Heart right ventricle (tissue), 16 donors: Measurements from ENCODE around the gene CCR3. TPM values are rescaled to one million over a fixed set of nuclear protein-coding genes. Genes with fewer than 3 reads are reported as not detected.

Experiments used
- ATAC-seq, 8 donors: fragments of 200-7000 bp; cut with Tn5 transposase; one replicate each; pipeline ENCODE4 v1.9.1; 2020; ENCODE audit warnings: mild to moderate bottlenecking in 8 of 8, moderate library complexity in 8 of 8, moderate number of reproducible peaks in 1 of 8
- DNase-seq, 2 donors: peaks; one replicate each; pipeline ENCODE4 v3.0.0-alpha.2; 2020
- H3K27ac ChIP-seq, 10 donors: fragments of 200-600 bp; sonication (generic) in 2 of 10; one replicate each; pipeline versions ENCODE4 v1.5.0 to v1.8.0; 2020 to 2022; ENCODE audit warnings: mild to moderate bottlenecking in 3 of 10
- H3K27me3 ChIP-seq, 7 donors: fragments of 200-600 bp; one replicate each; pipeline ENCODE4 v1.8.0; 2021 to 2022; ENCODE audit warnings: mild to moderate bottlenecking in 2 of 7
- H3K36me3 ChIP-seq, 9 donors: fragments of 200-600 bp; sonication (generic) in 1 of 9; one replicate each; pipeline versions ENCODE4 v1.5.0 to v1.8.0; 2020 to 2022; ENCODE audit warnings: mild to moderate bottlenecking in 2 of 9
- H3K4me1 ChIP-seq, 9 donors: fragments of 200-600 bp; sonication (generic) in 1 of 9; one replicate each; pipeline versions ENCODE4 v1.5.0 to v1.8.0; 2020 to 2022; ENCODE audit warnings: mild to moderate bottlenecking in 4 of 9
- H3K4me3 ChIP-seq, 10 donors: fragments of 200-600 bp; sonication (generic) in 2 of 10; one replicate each; pipeline versions ENCODE4 v1.5.0 to v1.8.0; 2020 to 2022; ENCODE audit warnings: mild to moderate bottlenecking in 7 of 10, moderate library complexity in 2 of 10
- H3K9me3 ChIP-seq, 11 donors: fragments of 200-600 bp in 10 of 11; sonication (generic) in 2 of 11; one replicate each; pipeline versions ENCODE4 v1.5.0 to v1.8.0; 2013 to 2022; ENCODE audit warnings: mild to moderate bottlenecking in 2 of 11, control low read depth in 1 of 11, moderate library complexity in 1 of 11
- WGBS, 2 donors: extraction: QIAGEN DNeasy Blood & Tissue Kit; methylation state at CpG; one replicate each; pipeline ENCODE4 v1.1.7; 2013; ENCODE audit warnings: inconsistent platforms in 1 of 2; 5-methylcytosine and 5-hydroxymethylcytosine counted together
- intact Hi-C, 10 donors: fragments of 100-400 bp; cut with DNase I; formaldehyde crosslinking; loops; one replicate each; pipeline versions ENCODE4 v1.11.1 to v1.14.2; 2022
- polyA plus RNA-seq, 2 donors: library from polyadenylated mRNA; stranded (reverse); fragments of 200-250 nt; gene quantifications; one replicate each; pipeline ENCODE4 v1.2.3, GENCODE V29; 2013
- total RNA-seq, 10 donors: library from RNA; stranded (reverse); fragmentation: NEBNext Ultra II Directional in 3 of 10; extraction: Animal tissue kit (Norgen Biotek cat#: 25700) in 3 of 10; gene quantifications; one replicate each; pipeline versions ENCODE4 v1.2.1 to v1.2.4, GENCODE V29; 2021 to 2023
- TF ChIP-seq, protein P1 (sequence below), 9 donors: fragments of 200-600 bp; sonication (generic) in 2 of 9; IDR thresholded peaks; one replicate each; pipeline versions ENCODE4 v1.5.0 to v1.8.0; 2021 to 2022; ENCODE audit warnings: antibody characterized with exemption in 9 of 9, mild to moderate bottlenecking in 5 of 9, moderate library complexity in 1 of 9
- donor health status: Arrhythmogenic right ventricular cardiomyopathy.
- donor health status: ischemic (EF 13 %, LVEDD 7.1; RV severe dilation, severe dysfunction).
- donor health status: healthy with polysubstance abuse.
- donor health status: DM: no; HTN: yes; CAD: no.
- donor health status: DM: no; HTN: no; CAD: no.
- donor health status: ischemic (EF 25% LVEDD 6.9; RV normal size, moderate dysfunction).
- donor health status: ischemic (EF 25% LVEDD 5.7; RV mildly dilated, moderate dysfunction).
- donor health status: healthy.
- donor health status: DM: yes; HTN: yes; CAD: no.
- donor health status: Ischemic cardiomyopathy.
- donor health status: ischemic (EF 35%, LVEDD 5.7; RV mildly dilated, moderate dysfunction).
- donor health status: nonischemic (EF 11% LVEDD 7.7; RV severe dilation, severe dysfunction).
- donor health status: DM: yes; HTN: yes; CAD: no.
- donor health status: PGD.
- donor health status: ischemic (EF 29% LVEDD 5.4; RV normal size, mild dysfunction).
- donor health status: nonischemic (EF 23%, LVEDD 6.1; RV moderate dilation, normal function).

CCR3 gene
- total and polyA plus RNA-seq, 12 donors: 0.61 to 0.67 TPM; not detected in 10

DNA sequence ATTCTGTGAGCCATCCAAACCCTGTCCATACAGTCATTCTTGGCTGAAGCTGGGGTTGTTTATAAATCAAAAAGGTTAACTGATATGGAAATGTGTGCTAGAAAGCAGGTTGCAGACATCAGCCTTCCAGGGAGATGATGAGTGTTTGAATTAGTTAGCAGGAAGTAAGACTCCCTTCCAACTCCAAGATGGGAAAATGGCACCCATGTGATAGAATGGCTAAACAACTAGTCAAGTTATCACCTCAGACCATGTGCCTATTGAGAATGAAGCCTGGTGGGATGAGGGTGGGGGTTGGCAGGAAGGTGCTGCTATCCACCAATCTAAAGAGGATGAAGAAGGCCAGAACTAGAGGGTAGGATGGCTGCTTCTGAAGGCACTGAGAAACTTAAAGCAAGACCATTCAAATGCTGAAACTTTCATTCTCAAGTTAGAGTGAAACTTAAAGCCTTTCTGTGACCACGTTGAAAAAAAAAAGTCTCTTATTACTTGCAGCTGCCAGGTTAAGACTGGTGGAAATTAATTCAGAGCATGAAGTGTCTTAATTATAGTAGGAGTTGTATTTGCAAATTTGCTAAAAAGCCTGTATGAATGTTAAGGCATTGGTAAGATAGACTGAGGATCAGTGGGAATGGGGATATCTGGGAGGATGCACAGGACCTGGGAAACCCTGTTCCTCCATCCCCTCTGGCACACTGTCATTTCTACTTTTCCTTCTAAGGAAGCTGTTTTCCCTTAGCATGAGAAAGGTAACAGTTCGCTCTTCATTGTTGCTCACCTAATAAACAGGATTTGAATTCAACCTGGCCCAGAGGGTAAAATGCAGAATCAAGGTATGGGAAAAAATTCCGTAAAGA lies 36.8 kb downstream of the CCR3 start:
- H3K27ac ChIP-seq: peak overlapping the region in 1 of 10 donors; percentile 34
- ATAC-seq: no peak
- intact Hi-C loops: loop anchor here in 5 of 10 donors (5.0 to 10.0 kb wide), 6 partner anchors 86 to 166 kb away; partner anchors contain the start of gene CCR5 (in 1 of the 5)
- no peak overlapping the region for H3K4me3 ChIP-seq
- H3K4me1 ChIP-seq: peaks cover 0 to 33% (median 0%) of the 10 kb centered on the region in 9 donors
- WGBS, 2 donors: 95 to 99% methylated on average over 3 of the region's 3 CpGs
- DNase-seq: no peak
- peaks cover 0 to 12% (median 0%) of the 10 kb centered on the region in 11 donors for H3K9me3 ChIP-seq
- peaks cover 0 to 6% (median 0%) of the 10 kb centered on the region in 7 donors for H3K27me3 ChIP-seq
- H3K36me3 ChIP-seq: no peaks in the 10 kb centered on the region
- TF ChIP-seq, protein P1, sequence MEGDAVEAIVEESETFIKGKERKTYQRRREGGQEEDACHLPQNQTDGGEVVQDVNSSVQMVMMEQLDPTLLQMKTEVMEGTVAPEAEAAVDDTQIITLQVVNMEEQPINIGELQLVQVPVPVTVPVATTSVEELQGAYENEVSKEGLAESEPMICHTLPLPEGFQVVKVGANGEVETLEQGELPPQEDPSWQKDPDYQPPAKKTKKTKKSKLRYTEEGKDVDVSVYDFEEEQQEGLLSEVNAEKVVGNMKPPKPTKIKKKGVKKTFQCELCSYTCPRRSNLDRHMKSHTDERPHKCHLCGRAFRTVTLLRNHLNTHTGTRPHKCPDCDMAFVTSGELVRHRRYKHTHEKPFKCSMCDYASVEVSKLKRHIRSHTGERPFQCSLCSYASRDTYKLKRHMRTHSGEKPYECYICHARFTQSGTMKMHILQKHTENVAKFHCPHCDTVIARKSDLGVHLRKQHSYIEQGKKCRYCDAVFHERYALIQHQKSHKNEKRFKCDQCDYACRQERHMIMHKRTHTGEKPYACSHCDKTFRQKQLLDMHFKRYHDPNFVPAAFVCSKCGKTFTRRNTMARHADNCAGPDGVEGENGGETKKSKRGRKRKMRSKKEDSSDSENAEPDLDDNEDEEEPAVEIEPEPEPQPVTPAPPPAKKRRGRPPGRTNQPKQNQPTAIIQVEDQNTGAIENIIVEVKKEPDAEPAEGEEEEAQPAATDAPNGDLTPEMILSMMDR (IDR thresholded peaks at IDR 0.05): no peak

DNA sequence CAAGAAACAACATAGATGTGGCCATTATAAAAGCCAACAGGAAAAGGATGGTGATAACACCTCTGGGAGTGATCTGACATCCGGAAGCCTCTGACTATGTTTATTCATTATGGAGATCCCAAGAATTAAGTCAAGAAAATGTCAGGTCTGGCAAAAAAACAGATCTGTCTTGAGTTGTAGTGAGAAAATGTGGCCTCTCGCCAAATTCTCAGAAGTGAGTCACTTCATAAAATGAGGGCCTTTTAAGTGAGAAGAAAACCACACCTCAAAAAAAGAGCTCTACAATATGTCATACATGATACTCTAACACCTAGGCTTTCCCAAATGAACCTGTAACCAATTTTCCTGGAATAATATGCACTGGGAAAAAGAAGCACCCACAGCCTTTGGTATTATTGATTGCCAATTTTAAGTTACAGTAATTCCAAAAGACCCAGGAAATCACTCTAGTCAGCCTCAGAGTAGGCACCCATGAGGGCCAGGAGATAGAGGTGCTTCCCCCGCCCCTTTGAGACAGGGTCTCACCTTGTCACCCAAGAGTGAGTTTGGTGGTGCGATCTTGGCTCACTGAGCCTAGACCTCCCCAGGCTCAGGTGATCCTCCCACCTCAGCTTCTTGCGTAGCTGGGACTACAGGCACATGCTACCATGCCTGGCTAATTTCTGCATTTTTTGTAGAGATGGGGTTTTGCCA lies 38.0 kb downstream of the CCR3 start:
- 83 to 90% methylated on average over 5 of the region's 5 CpGs for WGBS, 2 donors
- DNase-seq: no peak
- intact Hi-C loops: loop anchor here in 3 of 10 donors (5.0 to 10.0 kb wide), 3 partner anchors 87 to 155 kb away; no protein-coding TSS in a partner anchor
- peaks cover 0 to 45% (median 0%) of the 10 kb centered on the region in 9 donors for H3K4me1 ChIP-seq
- peak in 1 of 8 donors; percentile 11 for ATAC-seq
- no peak overlapping the region for H3K4me3 ChIP-seq
- peaks cover 0 to 6% (median 0%) of the 10 kb centered on the region in 7 donors for H3K27me3 ChIP-seq
- TF ChIP-seq, protein P1 (IDR thresholded peaks at IDR 0.05): no peak
- H3K9me3 ChIP-seq: peaks cover 0 to 12% (median 0%) of the 10 kb centered on the region in 11 donors
- no peaks in the 10 kb centered on the region for H3K36me3 ChIP-seq
- peak overlapping the region in 1 of 10 donors; percentile 73 for H3K27ac ChIP-seq

DNA sequence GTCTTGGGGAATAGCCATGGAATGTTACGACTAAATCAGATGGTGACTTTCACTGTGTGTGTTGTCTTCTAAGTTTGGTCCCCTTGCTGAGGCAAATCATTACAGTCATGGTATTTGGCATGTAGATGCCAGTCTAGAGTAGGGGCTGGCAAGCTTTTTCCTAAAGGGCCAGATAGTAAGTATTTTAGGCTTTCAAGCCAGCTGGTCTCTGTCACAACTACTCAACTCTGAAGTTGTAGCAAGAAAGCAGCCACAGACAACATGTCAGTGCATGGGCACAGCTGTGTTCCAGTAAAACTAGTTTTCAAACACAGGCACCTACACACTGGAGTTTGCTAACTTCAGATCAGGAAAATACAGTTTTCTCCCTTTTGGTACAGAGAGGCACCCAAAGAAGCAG lies 39.3 kb downstream of the CCR3 start:
- Histone ChIP-seq H3K36me3 (no peaks in the 10 kb centered on the region), H3K27me3 (no peaks in the 10 kb centered on the region), H3K4me3 (no peak overlapping the region), H3K9me3 (peaks cover 0 to 12% (median 0%) of the 10 kb centered on the region in 11 donors), H3K4me1 (peaks cover 0 to 49% (median 0%) of the 10 kb centered on the region in 9 donors), H3K27ac (peak overlapping the region in 1 of 10 donors; percentile 20)
- no peak for ATAC-seq
- 76 to 86% methylated on average over 1 of the region's 1 CpG for WGBS, 2 donors
- DNase-seq: no peak
- TF ChIP-seq, protein P1 (IDR thresholded peaks at IDR 0.05): no peak
- intact Hi-C loops: loop anchor here in 3 of 10 donors (5.0 to 10.0 kb wide), 3 partner anchors 86 to 153 kb away; no protein-coding TSS in a partner anchor

- H3K36me3 ChIP-seq: no peaks in the 10 kb centered on the region
- DNase-seq (no peak), ATAC-seq (no peak)
- intact Hi-C loops: loop anchor here in 3 of 10 donors (5.0 to 10.0 kb wide), 3 partner anchors 85 to 153 kb away; no protein-coding TSS in a partner anchor
- 43 to 45% methylated on average over 4 of the region's 4 CpGs for WGBS, 2 donors
- no peak overlapping the region for H3K27ac ChIP-seq
- TF ChIP-seq, protein P1 (IDR thresholded peaks at IDR 0.05): no peak
- no peaks in the 10 kb centered on the region for H3K27me3 ChIP-seq
- H3K4me3 ChIP-seq: no peak overlapping the region
- H3K4me1 ChIP-seq: peaks cover 0 to 44% (median 0%) of the 10 kb centered on the region in 9 donors
- H3K9me3 ChIP-seq: peaks cover 0 to 12% (median 0%) of the 10 kb centered on the region in 11 donors
These were observed 39.8 kb downstream of the CCR3 start for GRCh38 chr3:46282041-46282440.
